Stomach (tissue), 9 donors: ENCODE measurements around the gene CTTNBP2. TPM values are rescaled to one million over a fixed set of nuclear protein-coding genes. Genes with fewer than 3 reads are reported as not detected.

Experiments
- DNase-seq, 2 donors: peaks; one replicate each; pipeline versions ENCODE4 v3.0.0 to v3.0.0-alpha.2; 2013 to 2019
- H3K27ac ChIP-seq, 5 donors: fragments of 200-600 bp in 4 of 5; sonication (generic) in 4 of 5; one replicate each; pipeline ENCODE4 v1.5.1; 2013 to 2019; ENCODE audit warnings: mild to moderate bottlenecking in 1 of 5, moderate library complexity in 1 of 5
- H3K27me3 ChIP-seq, 3 donors: fragments of 200-600 bp; sonication (generic); one replicate each; pipeline ENCODE4 v1.5.1; 2017 to 2019; ENCODE audit warnings: mixed run types in 1 of 3
- H3K36me3 ChIP-seq, 4 donors: fragments of 200-600 bp; sonication (generic); 1 replicate in 3 of 4; 2 replicates in 1 of 4; pipeline ENCODE4 v1.5.1; 2016 to 2019
- H3K4me1 ChIP-seq, 4 donors: fragments of 200-600 bp; sonication (generic); one replicate each; pipeline ENCODE4 v1.5.1; 2016 to 2019
- H3K4me3 ChIP-seq, 4 donors: fragments of 200-600 bp; sonication (generic) in 3 of 4; one replicate each; pipeline ENCODE4 v1.5.1; 2016 to 2019; ENCODE audit warnings: mild to moderate bottlenecking in 1 of 4
- H3K9me3 ChIP-seq, 4 donors: fragments of 200-600 bp; sonication (generic); one replicate each; pipeline ENCODE4 v1.5.1; 2016 to 2019
- CTCF ChIP-seq, 7 experiments: fragments of 450-650 bp in 4 of 7; fragments of 200-600 bp in 3 of 7; sonication (generic) in 3 of 7; IDR thresholded peaks; one replicate each; pipeline ENCODE4 v1.5.1; 2016 to 2019; ENCODE audit warnings: antibody characterized with exemption in 7 of 7, control low read depth in 2 of 7, mild to moderate bottlenecking in 1 of 7
- EP300 ChIP-seq: sonication (generic); formaldehyde crosslinking; IDR thresholded peaks from one replicate; pipeline ENCODE4 v1.6.1; 2017; ENCODE audit warnings: antibody characterized with exemption
- POLR2A ChIP-seq, 4 donors: fragments of 450-650 bp; IDR thresholded peaks; one replicate each; pipeline ENCODE4 v1.6.1; 2016; ENCODE audit warnings: antibody characterized with exemption in 4 of 4, control low read depth in 2 of 4, mild to moderate bottlenecking in 1 of 4, moderate library complexity in 1 of 4
- POLR2AphosphoS5 ChIP-seq, 3 donors: sonication (generic); formaldehyde crosslinking; IDR thresholded peaks; one replicate each; pipeline ENCODE4 v1.6.1; 2016; ENCODE audit warnings: antibody characterized with exemption in 3 of 3
- WGBS, 5 donors: extraction: QIAGEN DNeasy Blood & Tissue Kit in 3 of 5; methylation state at CpG; one replicate each; pipeline versions ENCODE4 v1.1.5 to v1.1.7; 2013 to 2018; 5-methylcytosine and 5-hydroxymethylcytosine counted together
- intact Hi-C: fragments of 100-400 bp; cut with DNase I; formaldehyde crosslinking; loops from one replicate; pipeline ENCODE4 v1.15.1; 2023; ENCODE audit warnings: low total_unique reads
- polyA plus RNA-seq, 3 donors: library from polyadenylated mRNA; stranded (reverse); fragments of 200-250 nt; gene quantifications; one replicate each; pipeline ENCODE4 v1.2.3, GENCODE V29; 2013
- total RNA-seq, 5 donors: library from RNA; depleted of rRNA; stranded (reverse); fragments of >200 nt; gene quantifications; one replicate each; pipeline versions ENCODE4 v1.1.0 to v1.2.3, GENCODE V29; 2014 to 2016
- donor health status: healthy with polysubstance abuse.
- donor health status: Bipolar disorder and iron deficiency.
- donor health status: healthy.

CTTNBP2 gene
- total and polyA plus RNA-seq, 8 donors = 0.62 to 56.4 (median 5.6) TPM

GRCh38 chr7:117673839-117674238 lies 199.4 kb downstream of the CTTNBP2 start:
- peak in 1 of 2 donors; percentile 50 for DNase-seq
- no peak for TF ChIP-seq EP300
- peak in 3 of 7 experiments; percentile 20 to 24 (median 20) for TF ChIP-seq CTCF (IDR thresholded peaks at IDR 0.05)
- no peak for TF ChIP-seq POLR2AphosphoS5 (IDR thresholded peaks at IDR 0.05)
- TF ChIP-seq POLR2A (IDR thresholded peaks at IDR 0.05) = no peak
- Histone ChIP-seq H3K27me3 (peaks cover 0 to 5% (median 0%) of the 10 kb centered on the region in 3 donors), H3K4me3 (no peak overlapping the region), H3K4me1 (peaks cover 0 to 15% (median 0%) of the 10 kb centered on the region in 4 donors), H3K27ac (peak overlapping the region in 1 of 5 donors; percentile 11), H3K9me3 (no peaks in the 10 kb centered on the region), H3K36me3 (no peaks in the 10 kb centered on the region)
- intact Hi-C loops = no loop called here

GRCh38 chr7:117673367-117673766 lies 199.9 kb downstream of the CTTNBP2 start:
- intact Hi-C loops = no loop called here
- peak overlapping the region in 1 of 5 donors; percentile 11 for H3K27ac ChIP-seq
- H3K4me3 ChIP-seq = no peak overlapping the region
- H3K27me3 ChIP-seq = peaks cover 0 to 5% (median 0%) of the 10 kb centered on the region in 3 donors
- DNase-seq = peak; percentile 35 to 65
- TF ChIP-seq EP300 (no peak), POLR2AphosphoS5 (IDR thresholded peaks at IDR 0.05) (no peak), POLR2A (IDR thresholded peaks at IDR 0.05) (no peak), CTCF (IDR thresholded peaks at IDR 0.05) (no peak)
- no peaks in the 10 kb centered on the region for H3K36me3 ChIP-seq
- H3K9me3 ChIP-seq = no peaks in the 10 kb centered on the region
- 35 to 62% (median 43%) methylated on average over 11 to 14 of the region's 14 CpGs for WGBS, 5 donors
- H3K4me1 ChIP-seq = peaks cover 0 to 15% (median 0%) of the 10 kb centered on the region in 4 donors

- no peaks in the 10 kb centered on the region for H3K9me3 ChIP-seq
- WGBS, 5 donors = 15 to 44% (median 31%) methylated on average over 1 of the region's 1 CpG
- H3K36me3 ChIP-seq = no peaks in the 10 kb centered on the region
- TF ChIP-seq POLR2A (IDR thresholded peaks at IDR 0.05) (no peak), CTCF (IDR thresholded peaks at IDR 0.05) (no peak), POLR2AphosphoS5 (IDR thresholded peaks at IDR 0.05) (no peak), EP300 (no peak)
- H3K27me3 ChIP-seq = no peaks in the 10 kb centered on the region
- peaks cover 0 to 15% (median 0%) of the 10 kb centered on the region in 4 donors for H3K4me1 ChIP-seq
- intact Hi-C loops = no loop called here
- DNase-seq = peak in 1 of 2 donors; percentile 33
- H3K4me3 ChIP-seq = no peak overlapping the region
- H3K27ac ChIP-seq = peak overlapping the region in 1 of 5 donors; percentile 17
These were observed 200.8 kb downstream of the CTTNBP2 start for GRCh38 chr7:117672453-117672852.

- Histone ChIP-seq H3K4me3 (no peak overlapping the region), H3K36me3 (no peaks in the 10 kb centered on the region), H3K27ac (no peak overlapping the region), H3K9me3 (no peaks in the 10 kb centered on the region), H3K4me1 (peaks cover 0 to 15% (median 0%) of the 10 kb centered on the region in 4 donors), H3K27me3 (no peaks in the 10 kb centered on the region)
- no peak for DNase-seq
- WGBS, 5 donors = 75 to 88% (median 85%) methylated on average over 4 of the region's 4 CpGs
- TF ChIP-seq POLR2A (IDR thresholded peaks at IDR 0.05) (no peak), EP300 (no peak), POLR2AphosphoS5 (IDR thresholded peaks at IDR 0.05) (no peak), CTCF (IDR thresholded peaks at IDR 0.05) (no peak)
- intact Hi-C loops = no loop called here
These were observed 203.4 kb downstream of the CTTNBP2 start for GRCh38 chr7:117669818-117670217.
